NCI-H1105 (cell line): ENCODE measurements around the gene NPVF.
A peak's percentile ranks its signal among the peaks of the same experiment; 100 is the strongest.

Experiments used
- DNase-seq: peaks from one replicate; lab custom pipeline; 2025; lab: John Stamatoyannopoulos, UW

The NPVF gene

GRCh38 chr7:25234336-25234735 is 6.0 kb upstream of the NPVF start:
- no peak for DNase-seq

GRCh38 chr7:25223206-25223605 is 5.1 kb downstream of the NPVF start:
- DNase-seq = no peak

- DNase-seq = no peak
These were observed 5.6 kb downstream of the NPVF start for GRCh38 chr7:25222666-25223065.

- no peak for DNase-seq
These were observed 7.3 kb downstream of the NPVF start for GRCh38 chr7:25221009-25221408.

GRCh38 chr7:25218191-25218590 is 10.1 kb downstream of the NPVF start:
- DNase-seq = no peak

- DNase-seq = peak; percentile 59
These were observed 11.4 kb downstream of the NPVF start for GRCh38 chr7:25216837-25217236.

- no peak for DNase-seq
These were observed 12.5 kb downstream of the NPVF start for GRCh38 chr7:25215694-25216335.

- no peak for DNase-seq
These were observed 19.6 kb downstream of the NPVF start for GRCh38 chr7:25208525-25209221.

- no peak for DNase-seq
These were observed 20.4 kb downstream of the NPVF start for GRCh38 chr7:25207887-25208286.

- no peak for DNase-seq
These were observed 21.5 kb downstream of the NPVF start for GRCh38 chr7:25206765-25207164.

GRCh38 chr7:25196132-25196896 is 32.0 kb downstream of the NPVF start:
- no peak for DNase-seq

GRCh38 chr7:25194036-25194435 is 34.2 kb downstream of the NPVF start:
- no peak for DNase-seq

- DNase-seq = no peak
These were observed 36.2 kb downstream of the NPVF start for GRCh38 chr7:25192043-25192442.

GRCh38 chr7:25189197-25189596 is 39.1 kb downstream of the NPVF start:
- DNase-seq = no peak

- DNase-seq = no peak
These were observed 40.4 kb downstream of the NPVF start for GRCh38 chr7:25187932-25188331.

GRCh38 chr7:25186436-25186835 is 41.9 kb downstream of the NPVF start:
- DNase-seq = no peak

GRCh38 chr7:25181532-25181931 is 46.8 kb downstream of the NPVF start:
- DNase-seq = no peak

- no peak for DNase-seq
These were observed 47.3 kb downstream of the NPVF start for GRCh38 chr7:25180946-25181345.

- no peak for DNase-seq
These were observed 47.7 kb downstream of the NPVF start for GRCh38 chr7:25180592-25180923.

- DNase-seq = peak; percentile 82
These were observed 48.3 kb downstream of the NPVF start for GRCh38 chr7:25179771-25180591.

GRCh38 chr7:25179325-25179724 is 49.0 kb downstream of the NPVF start:
- DNase-seq = no peak
